ENCODE measurements around the gene SYCP2L. TPM values are rescaled to one million over a fixed set of nuclear protein-coding genes. Genes with fewer than 3 reads are reported as not detected.

The SYCP2L gene
- total RNA-seq, 1 donor from 2014 or later, result 0.26 TPM

- FAIRE-seq, result no peak
- DNase-seq (ENCODE audit: low read depth), result no peak
- TF ChIP-seq CTCF (IDR thresholded peaks at IDR 0.05; ENCODE audit: insufficient read depth, low read length, severe bottlenecking), result no peak
- Histone ChIP-seq H3K36me3 (ENCODE audit: control insufficient read depth, insufficient read depth, low read length) (no peaks in the 10 kb centered on the region), H3K27me3 (ENCODE audit: control insufficient read depth, insufficient read depth, low read length) (no peaks in the 10 kb centered on the region), H3K4me3 (ENCODE audit: low read depth, low read length) (no peak overlapping the region)
These were observed 131.4 kb downstream of the SYCP2L start for GRCh38 chr6:11018225-11018624.

GRCh38 chr6:11021003-11021402 is 134.2 kb downstream of the SYCP2L start:
- no peak for TF ChIP-seq CTCF (IDR thresholded peaks at IDR 0.05; ENCODE audit: insufficient read depth, low read length, severe bottlenecking)
- Histone ChIP-seq H3K4me3 (ENCODE audit: low read depth, low read length) (no peak overlapping the region), H3K27me3 (ENCODE audit: control insufficient read depth, insufficient read depth, low read length) (no peaks in the 10 kb centered on the region), H3K36me3 (ENCODE audit: control insufficient read depth, insufficient read depth, low read length) (no peaks in the 10 kb centered on the region)
- FAIRE-seq, result no peak
- no peak for DNase-seq (ENCODE audit: low read depth)

- no peaks in the 10 kb centered on the region for H3K36me3 ChIP-seq (ENCODE audit: control insufficient read depth, insufficient read depth, low read length)
- no peak overlapping the region for H3K4me3 ChIP-seq (ENCODE audit: low read depth, low read length)
- no peak for TF ChIP-seq CTCF (IDR thresholded peaks at IDR 0.05; ENCODE audit: insufficient read depth, low read length, severe bottlenecking)
- DNase-seq (ENCODE audit: low read depth) (no peak), FAIRE-seq (no peak)
- H3K27me3 ChIP-seq (ENCODE audit: control insufficient read depth, insufficient read depth, low read length), result no peaks in the 10 kb centered on the region
These were observed 134.9 kb downstream of the SYCP2L start for GRCh38 chr6:11021714-11022113.

GRCh38 chr6:11023032-11023431 is 136.2 kb downstream of the SYCP2L start:
- no peak for TF ChIP-seq CTCF (IDR thresholded peaks at IDR 0.05; ENCODE audit: insufficient read depth, low read length, severe bottlenecking)
- H3K36me3 ChIP-seq (ENCODE audit: control insufficient read depth, insufficient read depth, low read length), result no peaks in the 10 kb centered on the region
- H3K4me3 ChIP-seq (ENCODE audit: low read depth, low read length), result no peak overlapping the region
- no peaks in the 10 kb centered on the region for H3K27me3 ChIP-seq (ENCODE audit: control insufficient read depth, insufficient read depth, low read length)
- FAIRE-seq (no peak), DNase-seq (ENCODE audit: low read depth) (no peak)

Other genes starting within 250 kb of the SYCP2L start
- gene C6orf52, start 192.4 kb upstream of the SYCP2L start, total RNA-seq, result 2.1 and 2.7 TPM in 2 replicates
- gene PAK1IP1, start 192.1 kb upstream of the SYCP2L start, total RNA-seq, result 12.2 and 25.5 TPM in 2 replicates
- 132 and 136 TPM in 2 replicates for gene TMEM14C, start 164.0 kb upstream of the SYCP2L start, total RNA-seq
- gene TMEM14B, start 139.2 kb upstream of the SYCP2L start, total RNA-seq, result 55.8 and 86.2 TPM in 2 replicates
- not detected in 2 replicates for gene MAK, start 48.5 kb upstream of the SYCP2L start, total RNA-seq
- not detected in 2 replicates for gene GCM2, start 5.0 kb upstream of the SYCP2L start, total RNA-seq
- under 0.01 TPM in 1 of 2 replicates, not detected in the other for gene ELOVL2, start 157.3 kb downstream of the SYCP2L start, total RNA-seq
- 16.4 and 17.1 TPM in 2 replicates for gene SMIM13, start 206.8 kb downstream of the SYCP2L start, total RNA-seq
- not detected in 2 replicates for gene ERVFRD-1, start 224.7 kb downstream of the SYCP2L start, total RNA-seq

Measured in bronchial epithelial cell (primary cell).